Measurements from ENCODE around the gene NUCB1. TPM values are rescaled to one million over a fixed set of nuclear protein-coding genes. Genes with fewer than 3 reads are reported as not detected.

NUCB1 gene
- total RNA-seq, 1 experiment from 2014 or later = 125 TPM

DNA sequence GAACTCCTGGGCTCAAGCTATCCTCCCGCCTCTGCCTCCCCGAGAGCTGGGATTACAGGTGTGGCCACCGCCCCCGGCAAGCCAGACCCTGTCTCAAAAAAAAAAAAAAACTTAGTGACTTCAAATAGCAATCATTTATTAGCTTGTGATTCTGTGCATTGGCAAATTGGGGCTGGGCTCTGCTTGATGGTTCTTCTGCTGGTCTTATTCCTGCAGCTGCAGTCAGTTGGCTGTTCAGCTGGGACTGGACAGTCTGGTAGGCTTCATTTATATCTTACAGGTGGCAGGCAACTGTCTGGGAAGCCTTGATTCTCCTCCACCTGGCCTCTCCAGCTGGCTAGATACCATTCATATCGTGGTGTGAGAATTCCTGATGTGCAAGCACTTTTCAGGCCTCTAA is 40.8 kb downstream of the NUCB1 start:
- Histone ChIP-seq H2BK20ac (ENCODE audit: low read depth, low read length, poor library complexity, severe bottlenecking) (no peak overlapping the region), H3K18ac (ENCODE audit: insufficient read length, low read depth, low read length) (no peak overlapping the region), H2AK5ac (ENCODE audit: insufficient read length, low read length) (no peak overlapping the region), H3K4me1 (ENCODE audit: insufficient read depth, low read length) (no peaks in the 10 kb centered on the region), H3K79me2 (ENCODE audit: insufficient read depth, low read length) (no peaks in the 10 kb centered on the region), H3K56ac (ENCODE audit: insufficient read length, low read depth, low read length) (no peak overlapping the region), H3K27ac (ENCODE audit: insufficient read length, low read depth, low read length) (no peak overlapping the region), H3K79me1 (ENCODE audit: insufficient read depth, low read depth, low read length, poor library complexity, severe bottlenecking) (no peaks in the 10 kb centered on the region), H3K27me3 (ENCODE audit: insufficient read depth, low read length) (no peaks in the 10 kb centered on the region; the same call in 1 of the 2 replicates), H3K9me3 (ENCODE audit: control insufficient read depth, low read depth, low read length) (no peaks in the 10 kb centered on the region), H2BK120ac (ENCODE audit: low read depth, low read length, poor library complexity, severe bottlenecking) (no peak overlapping the region), H3K23ac (ENCODE audit: insufficient read length, low read depth, low read length) (no peak overlapping the region), H4K91ac (ENCODE audit: insufficient read length, low read depth, low read length) (no peak overlapping the region), H2BK5ac (ENCODE audit: insufficient read length, low read length) (no peak overlapping the region), H3T11ph (ENCODE audit: low read length) (no peak overlapping the region), H3K4ac (ENCODE audit: low read depth, low read length) (no peak overlapping the region), H4K20me1 (ENCODE audit: control insufficient read depth, insufficient read depth, insufficient read length) (no peaks in the 10 kb centered on the region), H4K5ac (ENCODE audit: insufficient read length, low read depth, low read length) (no peak overlapping the region), H2BK12ac (ENCODE audit: insufficient read length, low read depth, low read length) (no peak overlapping the region), H3K23me2 (ENCODE audit: insufficient read length, low read depth, low read length, poor library complexity, severe bottlenecking) (no peaks in the 10 kb centered on the region), H2AFZ (ENCODE audit: low read length) (no peak overlapping the region), H3K9ac (ENCODE audit: extremely low read depth, insufficient read length, low read length) (no peak overlapping the region), H4K8ac (replicated peaks; ENCODE audit: insufficient read length, low read depth, low read length) (no peak overlapping the region), H2BK15ac (ENCODE audit: low read depth, low read length) (no peak overlapping the region), H3K4me2 (ENCODE audit: insufficient read depth, insufficient read length, low read length) (no peak overlapping the region), H3K14ac (ENCODE audit: insufficient read depth, low read length) (no peak overlapping the region)
- Mint-ChIP-seq H3K27me3 (ENCODE audit: low read depth) (peaks cover 2% of the 10 kb centered on the region; the same call in 1 of the 2 replicates), H3K36me3 (ENCODE audit: insufficient read depth in 1 of 3, low read depth in 3 of 3) (peaks cover 10 to 22% (median 11%) of the 10 kb centered on the region in 3 experiments), H3K27ac (no peak overlapping the region), H3K4me3 (no peak overlapping the region), H3K9me3 (peaks cover 0 to 2% of the 10 kb centered on the region in 2 experiments; a peak in 2 of 5 replicates), H3K4me1 (no peaks in the 10 kb centered on the region)
- TF ChIP-seq, protein P1, sequence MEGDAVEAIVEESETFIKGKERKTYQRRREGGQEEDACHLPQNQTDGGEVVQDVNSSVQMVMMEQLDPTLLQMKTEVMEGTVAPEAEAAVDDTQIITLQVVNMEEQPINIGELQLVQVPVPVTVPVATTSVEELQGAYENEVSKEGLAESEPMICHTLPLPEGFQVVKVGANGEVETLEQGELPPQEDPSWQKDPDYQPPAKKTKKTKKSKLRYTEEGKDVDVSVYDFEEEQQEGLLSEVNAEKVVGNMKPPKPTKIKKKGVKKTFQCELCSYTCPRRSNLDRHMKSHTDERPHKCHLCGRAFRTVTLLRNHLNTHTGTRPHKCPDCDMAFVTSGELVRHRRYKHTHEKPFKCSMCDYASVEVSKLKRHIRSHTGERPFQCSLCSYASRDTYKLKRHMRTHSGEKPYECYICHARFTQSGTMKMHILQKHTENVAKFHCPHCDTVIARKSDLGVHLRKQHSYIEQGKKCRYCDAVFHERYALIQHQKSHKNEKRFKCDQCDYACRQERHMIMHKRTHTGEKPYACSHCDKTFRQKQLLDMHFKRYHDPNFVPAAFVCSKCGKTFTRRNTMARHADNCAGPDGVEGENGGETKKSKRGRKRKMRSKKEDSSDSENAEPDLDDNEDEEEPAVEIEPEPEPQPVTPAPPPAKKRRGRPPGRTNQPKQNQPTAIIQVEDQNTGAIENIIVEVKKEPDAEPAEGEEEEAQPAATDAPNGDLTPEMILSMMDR (conservative IDR thresholded peaks at IDR 0.05) = no peak
- DNase-seq = no peak
- no CpG with 5 or more reads among the region's 5 CpGs for WGBS (ENCODE audit: extremely low coverage, insufficient read length, low lambda C conversion rate)

Measured in H9 (cell line).